Superior temporal gyrus (tissue), 1 donor: ENCODE data around the gene NPBWR2.
"Not testable (repeated sequence)": the region's sequence is repeated elsewhere in the genome, so short reads cannot be mapped to it uniquely, and the experiment has no call there.

Experiments
- DNase-seq: peaks from one replicate; pipeline ENCODE4 v3.0.0-alpha.2; 2016; ENCODE audit errors: extremely low spot score

The NPBWR2 gene

GRCh38 chr20:64102647-64103354, 4.6 kb downstream of the NPBWR2 start:
- peak; percentile 35 for DNase-seq

GRCh38 chr20:64101731-64102621, 5.4 kb downstream of the NPBWR2 start:
- no peak for DNase-seq

GRCh38 chr20:64100946-64101688, 6.2 kb downstream of the NPBWR2 start:
- DNase-seq, result no peak

DNA sequence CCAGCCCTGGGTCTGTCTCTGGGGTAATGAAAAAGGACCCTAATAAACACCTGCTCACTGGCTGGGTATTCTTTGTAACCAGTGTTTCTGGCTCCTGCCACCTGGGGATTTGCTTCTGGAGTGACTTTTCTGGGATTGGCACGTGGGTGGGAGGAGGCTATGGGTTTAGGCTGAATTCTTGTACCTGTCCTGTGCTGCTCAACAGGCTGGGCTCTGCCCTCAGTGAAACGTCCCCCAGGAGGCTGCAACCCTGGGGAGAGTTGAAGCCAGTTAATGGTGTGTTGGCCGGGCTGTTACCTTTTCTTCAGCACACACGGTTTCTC, 6.8 kb downstream of the NPBWR2 start:
- DNase-seq, result no peak

- DNase-seq, result no peak
These were observed 7.3 kb downstream of the NPBWR2 start for GRCh38 chr20:64099880-64100565.

GRCh38 chr20:64099086-64099786, 8.1 kb downstream of the NPBWR2 start:
- DNase-seq, result no peak

GRCh38 chr20:64098471-64099013, 8.8 kb downstream of the NPBWR2 start:
- DNase-seq, result no peak

GRCh38 chr20:64096535-64096934, 10.8 kb downstream of the NPBWR2 start:
- no peak for DNase-seq

DNA sequence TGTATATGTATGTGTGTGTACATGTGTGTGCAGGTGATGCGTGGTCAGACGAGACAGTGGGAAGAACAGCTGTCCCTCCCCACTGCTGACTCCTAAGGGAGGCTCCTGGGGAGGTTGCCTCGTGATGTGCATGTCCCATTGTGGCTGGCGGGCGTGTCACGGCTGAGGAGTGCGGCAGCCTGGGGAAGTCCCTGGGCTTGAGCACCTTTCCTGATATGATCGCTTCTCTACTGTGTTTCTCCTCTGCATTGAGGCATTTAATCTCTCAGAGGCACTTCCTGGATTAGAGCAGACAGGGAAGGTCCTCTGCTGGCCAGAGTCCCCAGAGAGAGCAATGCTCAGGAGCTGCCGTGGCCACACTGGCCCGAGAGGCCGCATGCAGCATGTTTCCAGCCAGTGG, 11.4 kb downstream of the NPBWR2 start:
- no peak for DNase-seq

DNA sequence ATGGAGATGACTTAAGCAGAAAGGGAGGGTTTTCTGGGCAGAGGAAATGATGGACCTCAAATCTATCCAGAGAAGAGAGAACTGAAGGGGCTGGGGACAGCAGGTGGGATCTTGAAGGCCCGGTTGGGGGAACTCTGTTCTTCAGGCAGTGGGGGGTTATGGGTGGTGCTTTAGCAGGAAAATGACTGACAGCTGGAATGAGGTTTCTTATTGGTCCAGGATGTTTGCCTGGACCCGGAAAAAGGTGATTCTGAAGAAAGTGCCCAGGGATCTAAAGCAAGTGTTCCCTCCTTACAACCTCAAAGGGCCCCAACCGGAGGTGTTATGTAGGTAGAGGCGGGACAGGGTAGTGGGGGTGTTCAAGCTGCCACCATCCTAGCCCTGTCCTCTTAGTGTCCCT, 11.9 kb downstream of the NPBWR2 start:
- DNase-seq, result no peak

- no peak for DNase-seq
These were observed 14.3 kb downstream of the NPBWR2 start for GRCh38 chr20:64093013-64093503.

DNA sequence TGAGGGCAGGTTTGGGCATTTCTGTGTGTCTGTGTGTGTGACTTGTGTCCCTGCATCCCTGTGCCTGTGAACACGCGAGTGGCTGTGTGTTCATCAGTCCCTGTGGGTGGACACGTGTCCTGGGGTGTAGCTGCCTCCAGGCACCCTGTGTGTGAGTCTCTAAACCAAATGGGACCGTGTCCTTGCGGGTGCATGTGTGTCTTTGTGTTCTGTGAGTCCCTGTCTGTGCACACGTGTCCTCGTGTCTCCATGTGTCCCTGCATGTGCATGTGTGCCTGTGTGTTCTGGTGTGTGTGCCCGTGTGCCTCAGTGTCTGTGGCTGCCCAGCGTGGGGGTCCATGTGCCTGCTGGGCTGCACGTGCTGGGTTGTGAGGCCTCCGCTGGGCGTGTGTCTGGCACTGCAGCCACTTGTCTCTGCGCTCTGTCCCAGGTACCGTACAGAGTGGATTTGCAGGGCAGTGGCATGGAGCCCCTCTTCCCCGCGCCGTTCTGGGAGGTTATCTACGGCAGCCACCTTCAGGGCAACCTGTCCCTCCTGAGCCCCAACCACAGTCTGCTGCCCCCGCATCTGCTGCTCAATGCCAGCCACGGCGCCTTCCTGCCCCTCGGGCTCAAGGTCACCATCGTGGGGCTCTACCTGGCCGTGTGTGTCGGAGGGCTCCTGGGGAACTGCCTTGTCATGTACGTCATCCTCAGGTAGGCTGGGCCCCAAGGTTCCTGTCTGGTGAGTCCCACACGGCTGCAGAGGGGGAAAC, 14.9 kb downstream of the NPBWR2 start:
- DNase-seq, result no peak

DNA sequence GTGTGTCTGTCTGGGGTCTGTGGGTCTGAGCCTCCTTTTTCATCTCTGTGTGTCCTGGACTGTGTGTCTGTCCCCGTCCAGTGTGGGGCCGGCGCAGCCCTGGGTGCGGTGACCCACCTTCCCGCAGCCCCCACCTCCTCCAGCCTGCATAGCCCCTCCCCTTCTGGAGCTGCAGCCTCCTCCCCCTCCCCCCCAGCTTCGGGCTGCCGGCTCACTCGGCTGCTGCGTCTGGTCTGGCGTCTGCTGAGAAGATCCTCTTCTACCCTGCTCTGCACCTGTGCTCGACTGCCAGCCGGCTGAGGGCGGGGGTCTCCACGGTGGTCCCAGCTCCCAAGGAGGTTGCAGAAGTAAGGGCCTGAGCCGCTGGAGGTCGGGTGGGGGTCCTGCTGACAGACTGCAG, 15.6 kb downstream of the NPBWR2 start:
- no peak for DNase-seq

- no peak for DNase-seq
These were observed 16.0 kb downstream of the NPBWR2 start for GRCh38 chr20:64091340-64091739.

- DNase-seq, result peak; percentile 57
These were observed 17.2 kb downstream of the NPBWR2 start for GRCh38 chr20:64090165-64090564.

GRCh38 chr20:64088586-64088985, 18.8 kb downstream of the NPBWR2 start:
- DNase-seq, result not testable (repeated sequence)

GRCh38 chr20:64087226-64087825, 20.0 kb downstream of the NPBWR2 start:
- not testable (repeated sequence) for DNase-seq

DNA sequence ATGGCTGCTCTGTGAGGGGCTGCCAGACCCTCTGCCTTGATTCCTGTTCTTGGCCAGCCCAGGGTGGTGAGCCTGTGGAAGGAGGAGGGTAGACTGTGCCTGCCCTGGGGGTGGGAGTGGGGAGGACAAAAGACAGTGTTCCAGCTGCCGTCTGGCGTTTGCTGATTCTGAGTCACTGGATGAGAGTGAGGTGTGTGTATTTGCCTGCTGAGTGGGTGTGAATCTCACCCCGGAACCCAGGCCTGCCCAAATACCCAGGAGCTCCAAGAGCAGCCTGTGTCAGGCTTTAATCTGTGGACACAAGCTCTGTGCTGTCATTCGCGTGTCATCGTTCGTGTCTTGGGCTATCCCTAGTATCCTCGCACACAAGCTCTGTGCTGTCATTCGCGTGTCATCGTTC, 20.6 kb downstream of the NPBWR2 start:
- DNase-seq, result no peak

- DNase-seq, result no peak
These were observed 22.6 kb downstream of the NPBWR2 start for GRCh38 chr20:64084685-64085152.
